Upper lobe of left lung (tissue), 4 donors: ENCODE measurements around the gene HGF.

ENCODE experiments used
- POLR2A ChIP-seq, 4 donors: fragments of 450-650 bp; IDR thresholded peaks; one replicate each; pipeline ENCODE4 v1.5.1; 2016 to 2017; ENCODE audit warnings: antibody characterized with exemption in 4 of 4, mild to moderate bottlenecking in 2 of 4
- POLR2AphosphoS5 ChIP-seq, 2 donors: sonication (generic); formaldehyde crosslinking; IDR thresholded peaks; one replicate each; pipeline ENCODE4 v1.5.1; 2017; ENCODE audit warnings: antibody characterized with exemption in 2 of 2

GRCh38 chr7:81684033-81684432 lies 85.8 kb downstream of the HGF start:
- TF ChIP-seq POLR2AphosphoS5 (IDR thresholded peaks at IDR 0.05) (no peak), POLR2A (IDR thresholded peaks at IDR 0.05) (no peak)
